HG03095 (cell line): Measurements from ENCODE around the gene ALPG.
"Not testable (repeated sequence)": the region's sequence is repeated elsewhere in the genome, so short reads cannot be mapped to it uniquely, and the experiment has no call there.

Experiments
- ATAC-seq: cut with Tn5 transposase; IDR thresholded peaks from one replicate; pipeline ENCODE4 v1.9.1; 2021; ENCODE audit warnings: moderate library complexity; ENCODE audit not compliant: unreplicated experiment

Gene ALPG

DNA sequence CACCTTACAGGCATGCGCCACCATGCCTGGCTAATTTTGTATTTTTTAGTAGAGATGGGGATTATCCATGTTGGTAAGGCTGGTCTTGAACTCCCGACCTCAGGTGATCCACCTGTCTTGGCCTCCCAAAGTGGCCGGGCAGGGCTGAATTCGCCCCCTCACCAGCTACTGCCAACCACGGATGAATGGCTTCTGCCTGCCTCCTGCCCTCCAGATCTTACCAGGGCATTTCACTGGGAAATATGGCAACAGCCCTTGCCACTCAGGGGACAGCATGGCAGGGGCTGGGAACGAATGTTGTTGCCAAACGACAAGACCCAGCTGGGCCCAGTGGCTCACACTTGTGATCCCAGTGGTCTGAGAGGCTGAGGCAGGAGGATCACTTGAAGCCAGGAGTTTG lies 29.9 kb upstream of the ALPG start:
- no peak for ATAC-seq

DNA sequence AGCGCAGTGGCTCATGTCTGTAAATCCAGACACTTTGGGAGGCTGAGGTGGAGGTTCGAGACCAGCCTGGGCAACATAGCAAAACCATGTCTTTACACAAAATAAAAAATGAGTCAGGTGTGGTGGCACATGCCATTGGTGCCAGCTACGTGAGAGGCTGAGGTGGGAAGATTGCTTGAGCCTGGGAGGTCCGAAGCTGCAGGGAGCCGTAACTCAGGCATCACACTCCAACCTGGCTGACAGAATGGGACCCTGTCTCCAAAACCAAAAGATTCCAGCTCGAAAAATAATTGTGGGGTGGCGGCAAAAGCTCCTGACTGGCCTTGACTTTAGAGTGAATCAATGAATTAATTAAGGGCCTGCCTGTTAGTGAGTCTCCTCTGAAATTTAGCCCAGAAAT lies 29.3 kb upstream of the ALPG start:
- ATAC-seq, result no peak

DNA sequence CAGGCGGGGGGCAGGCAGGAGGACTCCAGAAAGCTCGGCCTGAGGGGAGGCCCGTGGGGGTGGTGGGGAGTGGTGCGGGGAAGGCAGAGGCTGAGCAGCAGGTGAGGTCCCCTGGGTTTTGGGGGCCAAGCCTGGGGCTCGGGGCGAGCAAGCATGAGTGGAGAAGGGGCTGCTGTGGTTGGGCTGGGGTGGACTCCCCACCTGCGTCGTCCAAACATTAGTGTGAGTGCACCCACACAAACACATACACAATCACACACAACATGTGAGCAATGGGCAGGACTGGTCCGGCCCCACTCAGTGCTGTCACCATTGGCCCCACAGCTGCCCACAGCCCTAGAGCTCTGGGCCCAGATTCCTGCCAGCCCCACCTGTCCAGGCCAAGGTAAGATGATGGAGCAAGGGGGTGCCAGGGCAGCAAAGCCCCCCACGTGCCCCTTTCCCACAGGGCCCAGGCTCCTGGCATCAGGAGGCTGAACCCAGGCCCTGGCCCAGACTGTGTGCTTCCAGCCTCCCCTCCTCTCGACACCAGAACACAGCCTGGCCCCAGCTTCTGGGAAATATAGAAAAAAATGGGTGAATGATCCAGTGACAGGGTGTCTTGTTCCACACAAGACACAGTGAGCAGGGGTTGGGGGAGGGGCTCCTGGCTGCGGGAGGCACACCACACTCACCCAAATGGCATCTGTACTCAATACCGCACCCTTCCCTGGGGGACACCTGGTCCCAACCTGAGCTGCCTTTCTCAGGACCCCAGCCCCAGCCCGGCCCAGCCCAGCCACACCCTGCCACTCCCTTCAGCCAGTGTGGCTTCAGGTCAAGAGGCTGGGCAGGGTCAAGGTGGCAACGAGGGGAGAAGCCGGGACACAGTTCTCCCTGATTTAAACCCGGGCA lies 28.6 kb upstream of the ALPG start:
- no peak for ATAC-seq

DNA sequence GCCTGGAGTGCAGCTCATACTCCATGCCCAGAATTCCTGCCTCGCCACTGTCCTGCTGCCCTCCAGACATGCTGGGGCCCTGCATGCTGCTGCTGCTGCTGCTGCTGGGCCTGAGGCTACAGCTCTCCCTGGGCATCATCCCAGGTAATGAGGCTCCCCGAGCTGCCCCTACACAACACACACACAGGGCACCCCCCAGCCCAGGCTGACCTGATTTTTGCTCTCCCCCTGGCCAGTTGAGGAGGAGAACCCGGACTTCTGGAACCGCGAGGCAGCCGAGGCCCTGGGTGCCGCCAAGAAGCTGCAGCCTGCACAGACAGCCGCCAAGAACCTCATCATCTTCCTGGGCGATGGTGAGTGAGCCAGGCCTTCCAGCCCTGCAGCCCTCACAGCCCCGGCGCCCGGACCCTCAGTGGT lies 27.9 kb upstream of the ALPG start, which contains the start of gene ALPP:
Gene ALPP (plus strand): TSS at position 17 of the 417 bp plus-strand sequence. CDS start 52 bp downstream, at position 69.
- ATAC-seq, result not testable (repeated sequence)

DNA sequence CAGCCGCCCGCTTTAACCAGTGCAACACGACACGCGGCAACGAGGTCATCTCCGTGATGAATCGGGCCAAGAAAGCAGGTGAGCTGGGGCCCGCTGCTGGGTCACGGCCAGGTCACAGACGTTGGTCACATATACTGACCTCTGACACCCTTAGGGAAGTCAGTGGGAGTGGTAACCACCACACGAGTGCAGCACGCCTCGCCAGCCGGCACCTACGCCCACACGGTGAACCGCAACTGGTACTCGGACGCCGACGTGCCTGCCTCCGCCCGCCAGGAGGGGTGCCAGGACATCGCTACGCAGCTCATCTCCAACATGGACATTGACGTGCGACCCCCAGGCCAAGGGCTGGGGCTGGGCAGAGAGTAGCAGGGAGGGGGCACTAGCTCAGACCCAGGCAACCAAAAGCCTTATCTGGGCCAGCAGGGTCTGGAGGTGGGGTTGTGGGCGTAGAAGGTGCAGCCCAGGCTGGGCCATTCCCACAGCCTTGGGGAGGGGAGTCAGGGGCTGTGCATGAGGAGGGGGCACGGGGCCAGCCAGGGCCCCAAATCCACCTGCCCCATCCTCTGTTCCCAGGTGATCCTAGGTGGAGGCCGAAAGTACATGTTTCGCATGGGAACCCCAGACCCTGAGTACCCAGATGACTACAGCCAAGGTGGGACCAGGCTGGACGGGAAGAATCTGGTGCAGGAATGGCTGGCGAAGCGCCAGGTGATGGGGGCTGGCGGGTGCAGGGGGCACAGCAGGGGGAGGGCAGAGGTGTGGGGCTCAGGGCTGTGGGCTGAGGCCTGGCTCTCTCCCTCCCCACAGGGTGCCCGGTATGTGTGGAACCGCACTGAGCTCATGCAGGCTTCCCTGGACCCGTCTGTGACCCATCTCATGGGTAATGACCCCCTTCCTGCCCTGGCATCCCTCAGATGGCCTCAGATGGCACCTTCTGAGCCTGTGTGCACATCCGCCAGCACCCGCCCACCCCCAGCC lies 26.7 kb upstream of the ALPG start:
- ATAC-seq, result not testable (repeated sequence)

DNA sequence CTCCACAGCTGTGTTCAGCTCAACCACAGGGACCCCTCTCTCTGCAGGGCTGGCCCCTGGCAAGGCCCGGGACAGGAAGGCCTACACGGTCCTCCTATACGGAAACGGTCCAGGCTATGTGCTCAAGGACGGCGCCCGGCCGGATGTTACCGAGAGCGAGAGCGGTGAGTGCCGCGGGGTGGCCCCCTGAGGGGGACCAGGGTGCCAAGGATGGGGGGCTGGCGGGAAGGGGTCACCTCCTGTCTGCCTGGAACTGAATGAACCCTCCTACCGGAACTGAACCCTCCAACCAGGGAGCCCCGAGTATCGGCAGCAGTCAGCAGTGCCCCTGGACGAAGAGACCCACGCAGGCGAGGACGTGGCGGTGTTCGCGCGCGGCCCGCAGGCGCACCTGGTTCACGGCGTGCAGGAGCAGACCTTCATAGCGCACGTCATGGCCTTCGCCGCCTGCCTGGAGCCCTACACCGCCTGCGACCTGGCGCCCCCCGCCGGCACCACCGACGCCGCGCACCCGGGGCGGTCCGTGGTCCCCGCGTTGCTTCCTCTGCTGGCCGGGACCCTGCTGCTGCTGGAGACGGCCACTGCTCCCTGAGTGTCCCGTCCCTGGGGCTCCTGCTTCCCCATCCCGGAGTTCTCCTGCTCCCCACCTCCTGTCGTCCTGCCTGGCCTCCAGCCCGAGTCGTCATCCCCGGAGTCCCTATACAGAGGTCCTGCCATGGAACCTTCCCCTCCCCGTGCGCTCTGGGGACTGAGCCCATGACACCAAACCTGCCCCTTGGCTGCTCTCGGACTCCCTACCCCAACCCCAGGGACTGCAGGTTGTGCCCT lies 25.2 kb upstream of the ALPG start:
- ATAC-seq, result not testable (repeated sequence)

DNA sequence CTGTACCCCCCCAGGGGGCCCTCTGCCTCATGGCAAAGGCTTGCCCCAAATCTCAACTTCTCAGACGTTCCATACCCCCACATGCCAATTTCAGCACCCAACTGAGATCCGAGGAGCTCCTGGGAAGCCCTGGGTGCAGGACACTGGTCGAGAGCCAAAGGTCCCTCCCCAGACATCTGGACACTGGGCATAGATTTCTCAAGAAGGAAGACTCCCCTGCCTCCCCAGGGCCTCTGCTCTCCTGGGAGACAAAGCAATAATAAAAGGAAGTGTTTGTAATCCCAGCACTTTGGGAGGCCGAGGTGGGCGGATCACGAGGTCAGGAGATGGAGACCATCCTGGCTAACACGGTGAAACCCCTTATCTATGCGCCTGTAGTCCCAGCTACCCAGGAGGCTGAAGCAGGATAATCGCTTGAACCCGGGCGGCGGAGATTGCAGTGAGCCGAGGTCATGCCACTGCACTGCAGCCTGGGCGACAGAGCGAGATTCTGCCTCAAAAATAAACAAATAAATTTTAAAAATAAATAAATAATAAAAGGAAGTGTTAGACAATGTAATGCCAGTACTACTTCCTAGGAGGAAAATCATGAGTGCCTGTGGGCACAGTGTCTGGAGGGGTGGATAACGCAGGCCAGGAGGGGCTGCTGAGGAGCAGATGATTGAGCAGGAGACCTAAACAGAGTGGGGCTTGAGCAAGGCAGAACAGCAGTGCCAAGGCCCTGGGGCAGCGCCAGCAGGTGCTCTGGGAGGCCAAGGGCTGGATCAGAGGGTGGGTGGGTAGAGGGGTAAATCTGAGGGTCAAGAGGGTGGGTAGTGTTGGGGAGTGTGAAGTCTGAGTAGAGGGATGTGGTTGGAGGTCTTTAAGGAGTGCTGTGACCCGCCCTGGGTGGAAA lies 24.1 kb upstream of the ALPG start:
- no peak for ATAC-seq

DNA sequence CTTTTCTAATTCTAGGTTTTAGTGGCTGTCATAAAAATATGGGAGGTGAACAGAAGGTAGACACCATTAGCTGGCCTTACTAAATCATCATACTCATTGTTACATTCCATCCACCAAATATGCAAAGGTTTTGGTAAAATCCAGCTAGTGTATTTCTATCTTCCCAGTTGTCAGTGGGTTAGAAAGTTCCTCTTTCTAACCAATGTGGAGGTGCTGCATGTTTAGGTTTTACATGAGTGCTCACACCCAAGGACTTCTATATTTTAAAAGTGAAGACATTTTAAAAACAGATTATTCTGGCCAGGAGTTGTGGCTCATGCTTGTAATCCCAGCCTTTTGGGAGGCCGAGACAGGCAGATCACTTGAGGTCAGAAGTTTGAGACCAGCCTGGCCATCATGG lies 22.2 kb upstream of the ALPG start:
- ATAC-seq, result no peak

DNA sequence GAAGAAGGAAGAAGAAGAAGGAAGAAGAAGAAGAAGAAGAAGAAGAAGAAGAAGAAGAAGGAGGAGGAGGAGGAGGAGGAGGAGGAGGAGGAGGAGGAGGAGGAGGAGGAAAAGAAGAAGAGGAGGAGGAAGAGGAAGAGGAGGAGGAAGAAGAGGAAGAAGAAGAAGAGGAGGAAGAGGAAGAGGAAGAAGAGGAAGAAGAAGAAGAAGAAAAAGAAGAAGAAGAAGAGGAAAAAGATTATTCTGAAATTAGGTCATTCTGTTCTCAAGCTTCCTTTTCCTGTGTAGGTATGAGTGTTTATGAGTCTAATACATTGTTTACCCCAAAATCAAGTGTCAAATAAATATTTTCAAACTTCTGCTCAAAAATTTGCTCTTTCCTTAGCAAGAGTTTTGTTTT lies 21.6 kb upstream of the ALPG start:
- ATAC-seq, result not testable (repeated sequence)

DNA sequence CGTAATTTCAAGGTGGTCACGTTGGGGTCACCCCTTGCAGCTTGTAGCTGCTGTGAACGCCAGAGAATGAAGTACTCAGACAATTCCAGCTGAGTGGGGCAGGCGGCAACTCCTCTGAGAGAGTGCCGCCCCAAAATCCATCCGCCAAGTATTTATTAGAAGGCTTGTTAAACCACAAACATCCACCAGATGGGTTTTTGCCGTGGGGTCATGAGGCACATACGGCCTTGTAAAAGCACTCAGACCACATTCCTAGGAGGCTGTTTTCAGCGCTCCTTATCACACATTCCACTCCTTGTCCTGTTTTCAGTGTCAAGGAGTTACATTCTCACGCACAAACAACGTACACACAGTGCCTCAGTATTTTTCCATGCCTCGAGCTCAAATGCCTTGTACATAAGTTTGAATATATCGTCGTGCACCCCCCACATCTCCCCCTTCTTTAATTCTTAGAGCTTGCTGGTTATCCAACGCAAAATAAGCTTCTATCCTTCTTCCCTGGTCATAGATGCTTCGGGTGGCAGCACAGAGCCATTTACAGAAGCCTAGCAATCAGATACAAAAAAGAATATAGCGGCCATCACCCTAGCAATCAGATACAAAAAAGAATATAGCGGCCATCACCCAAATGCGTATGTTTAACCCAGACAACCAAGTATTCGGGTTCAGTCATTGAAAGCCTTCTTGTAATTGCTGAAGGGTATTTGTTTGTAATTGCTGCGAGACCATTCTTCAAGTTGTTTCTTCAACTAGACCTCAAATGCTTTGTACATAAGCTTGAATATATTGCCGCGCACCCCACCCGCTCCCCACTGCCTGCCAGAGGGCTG lies 20.8 kb upstream of the ALPG start:
- no peak for ATAC-seq

DNA sequence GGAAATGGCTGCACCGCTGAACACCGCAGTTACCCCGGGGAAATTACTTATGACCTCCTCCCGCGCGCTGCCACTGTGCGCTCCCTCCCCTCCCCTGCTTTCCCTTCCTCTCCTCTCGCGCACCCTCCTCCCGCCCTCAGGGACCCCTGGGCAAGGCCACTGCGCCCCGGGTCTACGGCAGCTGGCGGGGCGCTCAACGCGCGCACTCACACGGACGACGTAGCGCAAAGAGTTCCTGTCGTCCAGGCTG lies 20.2 kb upstream of the ALPG start:
- ATAC-seq, result no peak

DNA sequence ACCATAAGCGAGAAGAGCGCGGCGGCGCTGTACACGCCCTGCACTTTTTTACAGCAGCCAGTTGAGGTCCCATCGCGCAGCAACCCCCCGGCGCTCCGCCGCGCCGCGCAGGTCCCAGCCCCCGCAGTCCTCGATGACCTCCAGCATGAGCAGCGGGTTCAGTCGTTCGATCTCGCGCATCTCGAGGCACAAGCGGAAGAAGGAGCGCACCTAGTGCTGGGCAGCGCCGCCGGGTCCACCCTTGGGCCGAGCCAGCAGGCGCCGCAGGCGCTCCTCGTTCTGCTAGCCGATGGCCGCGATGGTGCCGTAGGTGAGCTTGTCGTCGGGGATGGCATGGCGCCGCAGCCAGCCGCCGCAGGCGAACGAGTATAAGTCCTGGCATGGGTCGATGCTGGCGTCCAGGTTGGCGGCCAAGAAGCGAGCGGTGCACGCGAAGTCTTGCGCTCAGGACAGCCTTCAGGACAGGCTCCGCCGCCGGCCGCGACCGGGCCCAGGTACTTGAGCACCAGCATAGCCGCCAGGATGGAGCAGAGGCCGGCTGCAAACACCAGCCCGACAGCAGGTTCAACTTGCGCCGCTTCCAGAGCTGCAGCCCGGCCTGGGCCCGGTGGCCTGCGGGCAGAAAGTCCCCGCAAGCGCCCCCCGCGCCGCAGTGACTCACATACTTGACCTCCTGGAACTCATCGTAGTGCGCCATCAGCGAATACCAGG lies 19.7 kb upstream of the ALPG start:
- ATAC-seq, result no peak

DNA sequence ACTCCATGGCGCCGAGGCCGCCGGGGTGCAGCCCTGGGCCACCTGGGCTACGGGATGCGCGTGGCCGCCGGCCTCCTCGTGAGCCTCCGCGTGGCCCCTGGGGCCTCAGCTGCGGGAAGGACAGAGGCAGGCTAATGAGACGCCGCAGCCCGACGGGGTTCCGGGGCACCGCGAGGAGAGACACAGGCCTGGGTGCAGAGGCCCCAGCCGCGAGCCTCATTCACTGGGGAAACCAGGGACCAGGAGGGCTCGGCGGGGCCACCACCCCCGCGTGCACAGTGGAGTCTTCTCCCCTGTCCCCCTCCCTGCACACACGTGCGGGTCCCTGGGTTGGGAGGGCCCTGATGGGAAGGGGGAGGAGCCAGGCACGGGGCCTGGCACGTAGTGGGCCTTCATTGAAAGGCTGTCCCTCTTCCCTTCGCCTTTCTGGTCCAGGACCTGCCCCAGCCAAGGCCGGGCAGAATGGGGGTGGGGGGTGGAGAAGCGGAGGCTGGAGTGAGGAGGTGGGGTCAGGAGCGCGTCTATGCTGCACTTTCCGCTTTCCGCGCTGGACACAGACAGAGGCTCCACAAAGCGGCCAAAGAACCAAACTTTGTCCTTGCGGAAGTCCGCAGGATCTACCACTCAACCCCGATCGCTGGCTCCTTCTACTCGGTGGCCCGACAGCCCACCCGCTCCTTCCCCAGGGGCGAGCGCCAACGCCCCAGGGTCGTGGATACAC lies 19.0 kb upstream of the ALPG start:
- no peak for ATAC-seq

DNA sequence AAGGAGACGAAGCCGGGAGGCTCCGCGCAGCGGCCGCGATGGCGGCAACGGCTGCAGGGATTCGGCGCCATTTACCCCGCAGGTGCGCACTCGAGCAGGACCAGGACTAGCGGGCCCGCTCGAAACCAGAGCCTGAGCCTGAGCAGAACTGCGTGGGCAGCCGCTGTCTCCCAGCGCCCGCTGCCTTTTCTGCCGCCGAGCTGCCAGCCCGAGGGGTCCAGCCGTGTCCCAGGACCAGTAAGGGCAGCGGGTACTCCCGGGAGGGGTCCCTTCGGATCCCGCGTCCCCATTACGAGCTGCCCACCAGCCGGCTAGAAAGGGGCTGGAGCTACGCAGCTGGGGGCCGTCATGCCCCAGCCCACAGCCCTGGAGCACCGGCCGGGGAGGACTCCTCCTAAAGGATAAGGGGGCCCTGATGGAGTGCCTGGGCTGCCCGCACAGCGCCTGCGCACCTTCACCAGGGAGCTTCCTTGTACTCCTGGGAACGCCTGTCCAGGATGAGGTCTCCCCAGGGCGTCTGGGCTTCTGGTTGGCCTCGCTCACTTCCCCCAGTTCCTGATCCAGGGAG lies 18.2 kb upstream of the ALPG start:
- ATAC-seq, result no peak

DNA sequence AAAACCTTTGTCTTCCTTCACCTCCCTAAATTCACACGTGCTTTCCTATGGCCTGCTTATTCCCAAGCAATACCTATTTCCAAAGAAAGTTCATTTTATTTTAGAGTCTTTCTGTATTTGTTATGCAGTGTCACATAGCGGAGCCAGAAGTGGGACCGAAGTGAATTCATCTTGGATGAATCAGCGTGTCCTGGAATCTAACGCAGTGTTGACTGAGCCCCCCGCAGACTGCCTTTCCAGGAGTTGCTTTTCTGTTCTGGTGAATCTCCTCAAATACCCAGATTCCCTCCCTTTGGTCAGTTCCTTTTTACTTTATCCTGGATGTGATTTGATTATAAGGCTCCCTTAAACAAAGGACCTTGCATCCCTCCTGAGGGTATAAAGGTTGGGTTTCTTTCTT lies 17.3 kb upstream of the ALPG start:
- ATAC-seq, result no peak

DNA sequence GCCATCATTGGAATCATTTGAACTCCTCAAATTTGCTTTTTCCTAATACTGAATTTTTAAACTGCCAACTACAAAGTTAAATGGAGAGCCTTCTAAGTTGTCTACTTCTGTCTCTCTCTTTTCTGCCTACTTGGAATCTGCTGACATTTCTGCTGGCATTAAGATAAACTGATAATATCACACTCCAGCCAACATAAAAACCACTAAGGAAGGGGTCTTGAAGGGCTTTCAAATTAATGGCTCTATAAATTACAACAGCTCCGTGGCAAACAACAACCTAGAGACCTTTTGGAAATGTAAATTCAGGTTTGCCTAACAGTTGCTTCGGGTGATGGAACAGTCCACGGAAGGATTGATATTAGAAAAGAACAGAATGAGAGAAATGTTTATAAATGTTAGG lies 16.0 kb upstream of the ALPG start:
- ATAC-seq, result no peak

DNA sequence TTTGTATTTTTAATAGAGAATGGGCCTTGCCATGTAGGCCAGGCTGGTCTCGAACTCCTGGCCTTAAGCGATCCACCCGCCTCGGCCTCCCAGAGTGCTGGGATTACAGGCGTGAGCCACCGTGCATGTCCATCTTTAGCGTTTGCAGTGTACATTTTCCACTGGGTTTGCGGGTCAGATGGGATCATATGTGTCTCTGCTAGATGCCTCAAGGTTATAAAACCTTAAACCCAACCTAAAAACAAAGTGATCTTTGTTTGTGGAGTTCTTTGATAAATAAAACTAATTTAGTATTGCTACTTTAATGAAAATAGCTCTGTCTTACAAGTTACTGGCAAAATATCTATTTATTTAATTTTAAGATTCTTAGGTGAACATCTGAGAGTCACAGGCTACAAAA lies 13.1 kb upstream of the ALPG start:
- ATAC-seq, result no peak

DNA sequence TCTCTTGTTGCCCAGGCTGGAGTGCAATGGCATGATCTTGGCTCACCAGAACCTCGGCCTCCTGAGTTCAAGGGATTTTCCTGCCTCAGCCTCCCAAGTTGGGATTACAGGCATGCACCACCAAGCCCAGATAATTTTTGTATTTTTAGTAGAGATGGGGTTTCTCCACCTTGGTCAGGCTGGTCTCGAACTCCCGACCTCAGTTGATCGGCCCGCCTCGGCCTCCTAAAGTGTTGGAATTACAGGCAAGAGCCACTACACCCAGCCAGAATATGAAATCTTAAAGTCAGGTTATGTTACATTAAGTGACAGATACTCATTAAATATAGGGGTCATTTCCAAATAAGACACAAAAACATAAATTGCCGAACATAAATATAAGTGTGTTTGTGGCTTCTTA lies 12.2 kb upstream of the ALPG start:
- ATAC-seq, result not testable (repeated sequence)
